Prostate gland (tissue), 2 donors: ENCODE measurements around the gene SLIT3.

ENCODE experiments used
- POLR2A ChIP-seq: fragments of 450-650 bp; IDR thresholded peaks from one replicate; pipeline ENCODE4 v1.6.1; 2016; ENCODE audit warnings: antibody characterized with exemption, mild to moderate bottlenecking
- POLR2AphosphoS5 ChIP-seq: sonication (generic); formaldehyde crosslinking; IDR thresholded peaks from one replicate; pipeline ENCODE4 v1.6.1; 2017; ENCODE audit warnings: antibody characterized with exemption
- TF ChIP-seq, protein P1 (sequence below), 4 experiments: fragments of 200-600 bp in 2 of 4; fragments of 450-650 bp in 2 of 4; sonication (generic) in 2 of 4; IDR thresholded peaks; 1 replicate in 3 of 4; 2 replicates in 1 of 4; pipeline ENCODE4 v1.5.1; 2016 to 2019; ENCODE audit warnings: antibody characterized with exemption in 4 of 4, mild to moderate bottlenecking in 2 of 4, moderate library complexity in 2 of 4

DNA sequence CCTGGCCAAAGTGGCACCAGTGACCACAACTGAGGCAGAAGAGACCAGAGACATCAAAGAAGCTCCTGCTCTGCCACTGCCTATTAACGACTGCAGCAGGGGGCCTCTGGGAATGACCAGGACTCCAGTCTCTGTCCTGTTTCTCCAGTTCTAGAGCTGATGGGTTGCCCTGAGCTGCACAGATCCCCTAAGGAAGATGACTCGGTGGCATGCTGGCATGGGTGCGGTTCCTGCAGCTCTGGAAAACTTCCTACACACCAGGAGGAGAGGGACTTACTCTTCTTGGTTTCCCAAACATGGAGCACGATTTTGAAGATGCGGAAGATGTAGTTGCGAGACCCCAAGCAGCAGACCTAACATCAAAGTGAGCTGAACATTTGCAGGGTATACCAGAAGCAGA, 2.7 kb downstream of the SLIT3 start:
- TF ChIP-seq, protein P1, sequence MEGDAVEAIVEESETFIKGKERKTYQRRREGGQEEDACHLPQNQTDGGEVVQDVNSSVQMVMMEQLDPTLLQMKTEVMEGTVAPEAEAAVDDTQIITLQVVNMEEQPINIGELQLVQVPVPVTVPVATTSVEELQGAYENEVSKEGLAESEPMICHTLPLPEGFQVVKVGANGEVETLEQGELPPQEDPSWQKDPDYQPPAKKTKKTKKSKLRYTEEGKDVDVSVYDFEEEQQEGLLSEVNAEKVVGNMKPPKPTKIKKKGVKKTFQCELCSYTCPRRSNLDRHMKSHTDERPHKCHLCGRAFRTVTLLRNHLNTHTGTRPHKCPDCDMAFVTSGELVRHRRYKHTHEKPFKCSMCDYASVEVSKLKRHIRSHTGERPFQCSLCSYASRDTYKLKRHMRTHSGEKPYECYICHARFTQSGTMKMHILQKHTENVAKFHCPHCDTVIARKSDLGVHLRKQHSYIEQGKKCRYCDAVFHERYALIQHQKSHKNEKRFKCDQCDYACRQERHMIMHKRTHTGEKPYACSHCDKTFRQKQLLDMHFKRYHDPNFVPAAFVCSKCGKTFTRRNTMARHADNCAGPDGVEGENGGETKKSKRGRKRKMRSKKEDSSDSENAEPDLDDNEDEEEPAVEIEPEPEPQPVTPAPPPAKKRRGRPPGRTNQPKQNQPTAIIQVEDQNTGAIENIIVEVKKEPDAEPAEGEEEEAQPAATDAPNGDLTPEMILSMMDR (IDR thresholded peaks at IDR 0.05), result no peak
- no peak for TF ChIP-seq POLR2A
- no peak for TF ChIP-seq POLR2AphosphoS5
